Naive thymus-derived CD4-positive, alpha-beta T cell (primary cell): ENCODE results near the gene KIF15. TPM values are rescaled to one million over a fixed set of nuclear protein-coding genes. Genes with fewer than 3 reads are reported as not detected.

Experiments
- ATAC-seq: fragments of 150-1000 bp; cut with Tn5 transposase; 2 replicates; pipeline ENCODE4 v1.10.0; 2021; ENCODE audit warnings: mild to moderate bottlenecking, moderate library complexity
- CTCF ChIA-PET: fragments of 350-600 bp; sonication (Branson Sonifier 250); formaldehyde crosslinking; loops from one replicate; lab custom pipeline; 2021; ENCODE audit warnings: antibody characterized with exemption; lab: Charles Lee
- POLR2A ChIA-PET: fragments of 350-600 bp; sonication (Branson Sonifier 250); formaldehyde crosslinking; loops from one replicate; lab custom pipeline; 2021; ENCODE audit warnings: antibody characterized with exemption, inconsistent platforms; lab: Charles Lee
- DNase-seq, 9 donors: peaks; one replicate each; pipeline versions ENCODE4 v3.0.0 to v3.0.0-alpha.2; 2020 to 2022; ENCODE audit warnings: mixed read lengths in 1 of 9
- H3K27ac ChIP-seq: one replicate; pipeline ENCODE4 v1.7.0; 2013; ENCODE audit warnings: mild to moderate bottlenecking, low read depth, low read length, moderate library complexity
- H3K27me3 ChIP-seq, 2 donors: one replicate each; pipeline ENCODE4 v1.7.0; 2013; ENCODE audit warnings: low read length in 2 of 2, mild to moderate bottlenecking in 2 of 2, moderate library complexity in 2 of 2; ENCODE audit not compliant: control insufficient read depth in 2 of 2, insufficient read depth in 2 of 2
- H3K36me3 ChIP-seq, 3 experiments: 1 replicate in 2 of 3; 2 replicates in 1 of 3; pipeline ENCODE4 v1.7.0; 2013; ENCODE audit warnings: low read length in 3 of 3, mild to moderate bottlenecking in 3 of 3, moderate library complexity in 1 of 3; ENCODE audit not compliant: insufficient read depth in 3 of 3, control insufficient read depth in 2 of 3
- H3K4me1 ChIP-seq, 2 donors: one replicate each; pipeline ENCODE4 v1.7.0; 2013; ENCODE audit warnings: low read length in 2 of 2, mild to moderate bottlenecking in 2 of 2, moderate library complexity in 1 of 2; ENCODE audit not compliant: control insufficient read depth in 2 of 2, insufficient read depth in 2 of 2
- H3K4me3 ChIP-seq: 2 replicates; pipeline ENCODE4 v1.7.0; 2013; ENCODE audit warnings: mild to moderate bottlenecking, low read length
- H3K9me3 ChIP-seq, 3 experiments: 1 replicate in 2 of 3; 2 replicates in 1 of 3; pipeline ENCODE4 v1.7.0; 2013; ENCODE audit warnings: low read length in 3 of 3; ENCODE audit not compliant: control insufficient read depth in 2 of 3
- H3K27ac Mint-ChIP-seq, 9 donors: one replicate each; pipeline ENCODE4 v1.8.0; 2020 to 2022; ENCODE audit warnings: mixed read lengths in 9 of 9, mild to moderate bottlenecking in 8 of 9, moderate library complexity in 5 of 9, inconsistent platforms in 2 of 9
- H3K27me3 Mint-ChIP-seq, 5 donors: one replicate each; pipeline ENCODE4 v1.8.0; 2021 to 2022; ENCODE audit warnings: mixed read lengths in 5 of 5, mild to moderate bottlenecking in 1 of 5
- H3K36me3 Mint-ChIP-seq, 5 donors: one replicate each; pipeline ENCODE4 v1.8.0; 2020 to 2022; ENCODE audit warnings: mixed read lengths in 5 of 5, mild to moderate bottlenecking in 3 of 5, inconsistent platforms in 1 of 5
- H3K4me1 Mint-ChIP-seq, 7 donors: one replicate each; pipeline ENCODE4 v1.8.0; 2020 to 2022; ENCODE audit warnings: mixed read lengths in 7 of 7, mild to moderate bottlenecking in 3 of 7, inconsistent platforms in 1 of 7
- H3K4me3 Mint-ChIP-seq, 10 donors: one replicate each; pipeline ENCODE4 v1.8.0; 2020 to 2022; ENCODE audit warnings: mild to moderate bottlenecking in 10 of 10, mixed read lengths in 10 of 10, moderate library complexity in 6 of 10, inconsistent platforms in 2 of 10
- H3K9me3 Mint-ChIP-seq, 11 donors: one replicate each; pipeline ENCODE4 v1.8.0; 2020 to 2022; ENCODE audit warnings: mixed read lengths in 11 of 11, mild to moderate bottlenecking in 4 of 11, inconsistent platforms in 1 of 11, moderate library complexity in 1 of 11
- intact Hi-C, 2 donors: fragments of 100-400 bp; cut with micrococcal nuclease; formaldehyde crosslinking; loops; one replicate each; pipeline ENCODE4 v1.15.1; 2023
- polyA plus RNA-seq, 2 donors: library from polyadenylated mRNA; unstranded; fragments of 300-500 nt; fragmentation: Illumina TruSeq; gene quantifications; one replicate each; pipeline ENCODE4 v1.2.3, GENCODE V29; 2021
- total RNA-seq, 6 experiments: library from RNA in 5 of 6; stranded (reverse) in 5 of 6; gene quantifications; 1 replicate in 5 of 6; 2 replicates in 1 of 6; pipeline ENCODE4 v1.2.3 and lab custom pipeline; 2021 to 2026

KIF15 gene, protein sequence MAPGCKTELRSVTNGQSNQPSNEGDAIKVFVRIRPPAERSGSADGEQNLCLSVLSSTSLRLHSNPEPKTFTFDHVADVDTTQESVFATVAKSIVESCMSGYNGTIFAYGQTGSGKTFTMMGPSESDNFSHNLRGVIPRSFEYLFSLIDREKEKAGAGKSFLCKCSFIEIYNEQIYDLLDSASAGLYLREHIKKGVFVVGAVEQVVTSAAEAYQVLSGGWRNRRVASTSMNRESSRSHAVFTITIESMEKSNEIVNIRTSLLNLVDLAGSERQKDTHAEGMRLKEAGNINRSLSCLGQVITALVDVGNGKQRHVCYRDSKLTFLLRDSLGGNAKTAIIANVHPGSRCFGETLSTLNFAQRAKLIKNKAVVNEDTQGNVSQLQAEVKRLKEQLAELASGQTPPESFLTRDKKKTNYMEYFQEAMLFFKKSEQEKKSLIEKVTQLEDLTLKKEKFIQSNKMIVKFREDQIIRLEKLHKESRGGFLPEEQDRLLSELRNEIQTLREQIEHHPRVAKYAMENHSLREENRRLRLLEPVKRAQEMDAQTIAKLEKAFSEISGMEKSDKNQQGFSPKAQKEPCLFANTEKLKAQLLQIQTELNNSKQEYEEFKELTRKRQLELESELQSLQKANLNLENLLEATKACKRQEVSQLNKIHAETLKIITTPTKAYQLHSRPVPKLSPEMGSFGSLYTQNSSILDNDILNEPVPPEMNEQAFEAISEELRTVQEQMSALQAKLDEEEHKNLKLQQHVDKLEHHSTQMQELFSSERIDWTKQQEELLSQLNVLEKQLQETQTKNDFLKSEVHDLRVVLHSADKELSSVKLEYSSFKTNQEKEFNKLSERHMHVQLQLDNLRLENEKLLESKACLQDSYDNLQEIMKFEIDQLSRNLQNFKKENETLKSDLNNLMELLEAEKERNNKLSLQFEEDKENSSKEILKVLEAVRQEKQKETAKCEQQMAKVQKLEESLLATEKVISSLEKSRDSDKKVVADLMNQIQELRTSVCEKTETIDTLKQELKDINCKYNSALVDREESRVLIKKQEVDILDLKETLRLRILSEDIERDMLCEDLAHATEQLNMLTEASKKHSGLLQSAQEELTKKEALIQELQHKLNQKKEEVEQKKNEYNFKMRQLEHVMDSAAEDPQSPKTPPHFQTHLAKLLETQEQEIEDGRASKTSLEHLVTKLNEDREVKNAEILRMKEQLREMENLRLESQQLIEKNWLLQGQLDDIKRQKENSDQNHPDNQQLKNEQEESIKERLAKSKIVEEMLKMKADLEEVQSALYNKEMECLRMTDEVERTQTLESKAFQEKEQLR (N-terminal part only)
- total RNA-seq (10 to 100 TPM in 1 of 5 experiments, under 1 TPM in 4; 0.11 to 31.9 (median 0.30) TPM), polyA plus RNA-seq (under 1 TPM in 1 of 2 donors, not detected in 1; 0.14 TPM), total RNA-seq (lab: John Stamatoyannopoulos, UW) (not detected)

GRCh38 chr3:44761424-44762169 is at the start of gene KIF15, which contains the start of gene KIAA1143:
TSS of gene KIF15 (plus strand) at chr3:44761794. CDS start at chr3:44761866, 72 bp downstream.
TSS of gene KIAA1143 (minus strand) at chr3:44761619. CDS start at chr3:44761602, 17 bp downstream.
- Mint-ChIP-seq H3K36me3 (peaks cover 15 to 66% (median 28%) of the 10 kb centered on the region in 5 donors), H3K4me3 (peak within 1 kb of the TSS; percentile 86 to 94 (median 90)), H3K27ac (peak within 1 kb of the TSS; percentile 80 to 96 (median 92)), H3K27me3 (peaks cover 0 to 3% (median 0%) of the 10 kb centered on the region in 5 donors), H3K4me1 (peaks cover 16 to 51% (median 42%) of the 10 kb centered on the region in 7 donors), H3K9me3 (peaks cover 9 to 46% (median 21%) of the 10 kb centered on the region in 11 donors)
- Histone ChIP-seq H3K36me3 (peaks cover 0 to 8% (median 0%) of the 10 kb centered on the region in 3 experiments), H3K4me3 (peak within 1 kb of the TSS; percentile 99), H3K27me3 (no peaks in the 10 kb centered on the region), H3K9me3 (peaks cover 0 to 3% (median 0%) of the 10 kb centered on the region in 3 experiments), H3K4me1 (peaks cover 0 to 6% of the 10 kb centered on the region in 2 donors), H3K27ac (peak within 1 kb of the TSS; percentile 82)
- POLR2A ChIA-PET = interaction anchor here (0.6 to 3.6 kb wide), 6 partner anchors 14 to 423 kb away, joined by 4 to 30 read pairs (median 6); partner anchors contain the start of genes TCAIM and ZNF501
- ATAC-seq (peak; percentile 100), DNase-seq (peak; percentile 92 to 98 (median 94))
- intact Hi-C loops = loop anchor here (1.0 to 5.0 kb wide), 16 partner anchors 32 to 1069 kb away; partner anchors contain the start of genes EXOSC7 (in 2 of the 2), TCAIM (in 2 of the 2), TMEM42 (in 2 of the 2) and ZDHHC3 (in 2 of the 2)
- CTCF ChIA-PET = interaction anchor here (0.9 to 1.3 kb wide), 3 partner anchors 153 to 228 kb away, joined by 3 to 4 read pairs (median 3); no protein-coding TSS in a partner anchor

DNA sequence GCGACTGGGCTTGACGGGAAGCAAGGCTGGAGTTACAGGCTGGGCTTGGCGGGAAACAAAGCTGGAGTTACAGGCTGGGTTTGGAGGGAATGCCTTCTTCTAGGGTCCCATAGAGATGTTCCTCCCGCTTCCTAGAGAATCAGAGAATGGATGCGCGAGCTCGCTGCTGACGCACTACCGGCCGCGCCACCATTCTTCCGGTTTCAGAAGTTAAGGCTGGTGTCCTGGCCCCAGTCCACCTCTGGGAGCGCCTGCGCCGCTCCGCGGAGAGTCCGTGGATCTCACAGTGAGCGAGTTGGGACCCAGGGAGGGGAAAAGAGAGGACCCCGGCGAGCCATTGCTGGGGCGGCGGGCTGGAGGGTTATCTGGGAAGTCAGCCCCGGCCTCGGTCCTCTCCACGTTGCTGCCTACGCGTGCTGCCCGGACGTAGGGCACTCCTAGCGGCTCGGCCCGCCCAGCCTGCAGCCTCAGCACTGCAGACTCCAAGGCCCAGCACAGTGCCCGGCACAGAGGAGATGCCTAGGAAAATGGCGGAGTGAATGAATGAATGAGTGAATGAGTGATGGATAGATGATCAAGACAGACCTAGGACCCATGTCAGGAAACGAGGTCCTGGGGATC is 49.0 kb upstream of the KIF15 start, which contains the start of gene ZNF502:
ZNF502 (plus strand) TSS at position 206 of the 621 bp plus-strand sequence. CDS start 7,602 bp downstream, outside the sequence.
- peak within 1 kb of the TSS; percentile 4 to 85 (median 75) for H3K27ac Mint-ChIP-seq
- H3K36me3 ChIP-seq = peaks cover 0 to 6% (median 0%) of the 10 kb centered on the region in 3 experiments
- peak within 1 kb of the TSS; percentile 49 to 96 (median 91) for H3K4me3 Mint-ChIP-seq
- no peaks in the 10 kb centered on the region for H3K27me3 ChIP-seq
- peaks cover 18 to 55% (median 33%) of the 10 kb centered on the region in 5 donors for H3K36me3 Mint-ChIP-seq
- H3K9me3 Mint-ChIP-seq = peaks cover 15 to 98% (median 61%) of the 10 kb centered on the region in 11 donors
- H3K9me3 ChIP-seq = peaks cover 0 to 27% (median 8%) of the 10 kb centered on the region in 3 experiments
- ATAC-seq (peak; percentile 81), DNase-seq (peak; percentile 20 to 60 (median 33))
- intact Hi-C loops = loop anchor here in 1 of 2 donors (1.0 to 5.0 kb wide), 4 partner anchors 17 to 235 kb away; partner anchors contain the start of genes KIAA1143, KIF15, ZNF445 and ZNF501
- ChIA-PET CTCF (interaction anchor here (0.7 kb wide), 1 partner anchor 13 kb away, joined by 3 read pairs; no protein-coding TSS in a partner anchor), POLR2A (interaction anchor here (1.0 kb wide), 1 partner anchor 48 kb away, joined by 3 read pairs; no protein-coding TSS in a partner anchor)
- peak within 1 kb of the TSS; percentile 65 for H3K4me3 ChIP-seq
- H3K4me1 Mint-ChIP-seq = peaks cover 4 to 25% (median 16%) of the 10 kb centered on the region in 7 donors
- H3K27me3 Mint-ChIP-seq = peaks cover 0 to 35% (median 16%) of the 10 kb centered on the region in 5 donors
- no peaks in the 10 kb centered on the region for H3K4me1 ChIP-seq
- peak within 1 kb of the TSS; percentile 44 for H3K27ac ChIP-seq

- no peak overlapping the region for H3K27ac Mint-ChIP-seq
- peaks cover 0 to 48% (median 15%) of the 10 kb centered on the region in 3 experiments for H3K36me3 ChIP-seq
- no peak overlapping the region for H3K4me3 Mint-ChIP-seq
- H3K27me3 ChIP-seq = no peaks in the 10 kb centered on the region
- peaks cover 35 to 84% (median 52%) of the 10 kb centered on the region in 5 donors for H3K36me3 Mint-ChIP-seq
- H3K9me3 ChIP-seq = peaks cover 27 to 90% (median 38%) of the 10 kb centered on the region in 3 experiments
- no peaks in the 10 kb centered on the region for H3K4me1 ChIP-seq
- H3K27ac ChIP-seq = no peak overlapping the region
- ATAC-seq (no peak), DNase-seq (no peak)
- intact Hi-C loops = loop anchor here (10.0 kb wide), 1 partner anchor 97 kb away; the partner anchor contains the start of gene ZNF197 (in 2 of the 2)
- H3K4me1 Mint-ChIP-seq = peaks cover 0 to 2% (median 0%) of the 10 kb centered on the region in 7 donors
- peaks cover 19 to 99% (median 74%) of the 10 kb centered on the region in 11 donors for H3K9me3 Mint-ChIP-seq
- ChIA-PET CTCF (no interaction called here), POLR2A (no interaction called here)
- H3K27me3 Mint-ChIP-seq = peaks cover 0 to 9% (median 0%) of the 10 kb centered on the region in 5 donors
- H3K4me3 ChIP-seq = no peak overlapping the region
Observed at GRCh38 chr3:44721231-44722102, 40.1 kb upstream of the KIF15 start.

GRCh38 chr3:44722103-44722401 is 39.5 kb upstream of the KIF15 start:
- Mint-ChIP-seq H3K4me3 (no peak overlapping the region), H3K27ac (no peak overlapping the region)
- intact Hi-C loops = loop anchor here (10.0 kb wide), 1 partner anchor 97 kb away; the partner anchor contains the start of gene ZNF197 (in 2 of the 2)

More at GRCh38 chr3:44722103-44722401, 39.5 kb upstream of the KIF15 start:
- peaks cover 0 to 48% (median 15%) of the 10 kb centered on the region in 3 experiments for H3K36me3 ChIP-seq
- peaks cover 0 to 9% (median 0%) of the 10 kb centered on the region in 5 donors for H3K27me3 Mint-ChIP-seq
- no peaks in the 10 kb centered on the region for H3K4me1 ChIP-seq
- ChIA-PET POLR2A (no interaction called here), CTCF (no interaction called here)
- H3K4me3 ChIP-seq = no peak overlapping the region
- peaks cover 19 to 99% (median 70%) of the 10 kb centered on the region in 11 donors for H3K9me3 Mint-ChIP-seq
- H3K27ac ChIP-seq = no peak overlapping the region
- H3K36me3 Mint-ChIP-seq = peaks cover 35 to 80% (median 47%) of the 10 kb centered on the region in 5 donors
- ATAC-seq = no peak
- no peak for DNase-seq
- no peaks in the 10 kb centered on the region for H3K27me3 ChIP-seq
- peaks cover 0 to 2% (median 0%) of the 10 kb centered on the region in 7 donors for H3K4me1 Mint-ChIP-seq
- peaks cover 27 to 89% (median 38%) of the 10 kb centered on the region in 3 experiments for H3K9me3 ChIP-seq
